GM12878 (cell line): ENCODE measurements around the gene CDCP2. TPM values are rescaled to one million over a fixed set of nuclear protein-coding genes. Genes with fewer than 3 reads are reported as not detected.

Experiments
- ATAC-seq: fragments of 200-7000 bp; cut with Tn5 transposase; 3 replicates; pipeline ENCODE4 v1.9.1; 2020; ENCODE audit warnings: mild to moderate bottlenecking, moderate library complexity
- BruUV-seq: library from RNA; stranded (reverse); fragments of 400-500 nt; replicated peaks from 2 replicates; lab custom pipeline; 2021; lab: Mats Ljungman, UMichigan
- CTCF ChIA-PET: fragments of 300-600 bp; sonication (Branson Sonifier 250); formaldehyde crosslinking; extraction: SDS; loops from one replicate; lab custom pipeline; 2021; ENCODE audit warnings: inconsistent platforms; lab: Yijun Ruan, JAX
- POLR2A ChIA-PET: fragments of 350-600 bp; formaldehyde crosslinking; extraction: SDS; loops from one replicate; lab custom pipeline; 2021; ENCODE audit warnings: inconsistent platforms; lab: Charles Lee
- RAD21 ChIA-PET: fragments of 300-600 bp; sonication (Branson Sonifier 250); formaldehyde crosslinking; loops from one replicate; lab custom pipeline; 2023; ENCODE audit warnings: antibody characterized with exemption; ENCODE audit not compliant: unreplicated experiment; lab: Charles Lee
- SMC1A ChIA-PET: fragments of 300-600 bp; sonication (Branson Sonifier 250); formaldehyde crosslinking; loops from one replicate; lab custom pipeline; 2023; ENCODE audit not compliant: unreplicated experiment, uncharacterized antibody; lab: Charles Lee
- DNase-seq: peaks from one replicate; pipeline ENCODE4 v3.0.0-alpha.2; 2011; ENCODE audit warnings: low read depth, low spot score
- FAIRE-seq: peaks from 3 replicates; lab custom pipeline; 2011; peaks lifted over from hg19 to GRCh38; lab: Jason Lieb, UNC
- H2AFZ ChIP-seq: 2 replicates; pipeline ENCODE4 v1.6.0; 2011; ENCODE audit warnings: low read depth, low read length, control low read depth; ENCODE audit not compliant: control insufficient read depth
- H3K27ac ChIP-seq: 2 replicates; pipeline ENCODE4 v1.5.1; 2011; ENCODE audit warnings: control low read depth; ENCODE audit not compliant: control insufficient read depth, insufficient read depth
- H3K27me3 ChIP-seq, 2 experiments: replicated peaks in 1 of 2; 2 replicates each; pipeline versions ENCODE4 v1.6.0 to v1.6.1; 2011; ENCODE audit warnings: low read length in 1 of 2; ENCODE audit not compliant: control insufficient read depth in 2 of 2, insufficient read depth in 2 of 2
- H3K36me3 ChIP-seq, 2 experiments: 2 replicates each; pipeline ENCODE4 v1.5.1; 2011; ENCODE audit warnings: low read length in 1 of 2; ENCODE audit not compliant: control insufficient read depth in 2 of 2, insufficient read depth in 2 of 2
- H3K4me1 ChIP-seq: 2 replicates; pipeline ENCODE4 v1.6.1; 2011; ENCODE audit warnings: mild to moderate bottlenecking, low read length, moderate library complexity, mixed read lengths; ENCODE audit not compliant: control insufficient read depth, insufficient read depth
- H3K4me2 ChIP-seq: 2 replicates; pipeline ENCODE4 v1.6.0; 2011; ENCODE audit warnings: control low read depth; ENCODE audit not compliant: control insufficient read depth, insufficient read depth
- H3K4me3 ChIP-seq: fragments of 200-600 bp; sonication (generic); 2 replicates; pipeline ENCODE4 v1.5.1; 2016
- H3K79me2 ChIP-seq: 2 replicates; pipeline ENCODE4 v1.6.0; 2011; ENCODE audit warnings: low read length; ENCODE audit not compliant: control insufficient read depth, insufficient read depth
- H3K9ac ChIP-seq: 2 replicates; pipeline ENCODE4 v1.8.0; 2011; ENCODE audit warnings: low read length, control low read depth, mixed read lengths; ENCODE audit not compliant: control insufficient read depth, insufficient read depth
- H3K9me3 ChIP-seq: replicated peaks from 3 replicates; pipeline ENCODE4 v1.5.1; 2011; ENCODE audit warnings: mild to moderate bottlenecking, low read length; ENCODE audit not compliant: control insufficient read depth, insufficient read depth
- H4K20me1 ChIP-seq: 2 replicates; pipeline ENCODE4 v1.6.0; 2011; ENCODE audit not compliant: control insufficient read depth, insufficient read depth
- EZH2 ChIP-seq: IDR thresholded peaks from 2 replicates; pipeline ENCODE4 v1.6.1; 2012; ENCODE audit warnings: low read depth, mild to moderate bottlenecking, control low read depth, inconsistent platforms, low read length, borderline replicate concordance; ENCODE audit not compliant: control insufficient read depth
- NRF1 ChIP-seq: conservative IDR thresholded peaks from 2 replicates; pipeline ENCODE4 v1.6.1; 2011; ENCODE audit warnings: mild to moderate bottlenecking, low read depth, low read length, improper control_type of control experiment
- POLR2AphosphoS2 ChIP-seq: IDR thresholded peaks from 2 replicates; pipeline ENCODE4 v1.6.1; 2011; ENCODE audit warnings: low read depth, mild to moderate bottlenecking, low read length, improper control_type of control experiment, moderate library complexity
- RFX5 ChIP-seq: IDR thresholded peaks from 2 replicates; pipeline ENCODE4 v1.6.1; 2011; ENCODE audit warnings: low read depth, low read length, improper control_type of control experiment
- SPI1 ChIP-seq: IDR thresholded peaks from 2 replicates; pipeline ENCODE4 v1.6.1; 2011; ENCODE audit warnings: low read depth, mild to moderate bottlenecking, low read length, moderate library complexity, borderline replicate concordance; ENCODE audit not compliant: insufficient read depth
- WGBS: methylation state at CpG from one replicate; pipeline ENCODE4 v1.1.6; 2016; ENCODE audit warnings: low lambda C conversion rate; ENCODE audit not compliant: insufficient replicate concordance, insufficient coverage; ENCODE audit errors: missing lambda C conversion rate; 5-methylcytosine and 5-hydroxymethylcytosine counted together
- in situ Hi-C: fragments of 300-500 bp; cut with MboI; formaldehyde crosslinking; loops from 9 replicates; pipeline ENCODE4 v1.14.3; 2018; ENCODE audit warnings: mixed read lengths
- intact Hi-C: fragments of 100-400 bp; cut with micrococcal nuclease; formaldehyde crosslinking; loops from one replicate; pipeline ENCODE4 v1.14.2; 2022; ENCODE audit not compliant: unreplicated experiment
- polyA plus RNA-seq, 11 experiments: library from polyadenylated mRNA; depleted of rRNA in 4 of 11; unstranded in 6 of 11; stranded (reverse) in 5 of 11; fragments of >200 nt; fragmentation: Nextera tagmentation in 4 of 11; fragmentation: Illumina TruSeq in 1 of 11; extraction: Ambion mirVana in 4 of 11; extraction: Trizol in 1 of 11; gene quantifications; 1 replicate in 1 of 11; 2 replicates in 10 of 11; pipeline versions ENCODE4 v1.2.1 to v1.2.3, GENCODE V29; 2011 to 2016; ENCODE audit warnings: inconsistent platforms in 2 of 11, missing spikeins in 2 of 11, low read depth in 1 of 11
- total RNA-seq, 4 experiments: library from RNA; depleted of rRNA in 3 of 4; stranded (reverse); fragments of >200 nt in 3 of 4; fragmentation: Illumina TruSeq in 1 of 4; extraction: Trizol in 1 of 4; gene quantifications; 2 replicates each; pipeline versions ENCODE4 v1.2.1 to v1.2.3, GENCODE V29; 2013 to 2021
- TF ChIP-seq, protein P1 (sequence below): fragments of 450-650 bp; IDR thresholded peaks from 2 replicates; pipeline ENCODE4 v1.6.1; 2017; ENCODE audit warnings: low read depth, mild to moderate bottlenecking, moderate library complexity
- TF ChIP-seq, protein P2 (sequence below): fragments of 450-650 bp; IDR thresholded peaks from 2 replicates; pipeline ENCODE4 v1.6.1; 2016; ENCODE audit warnings: mild to moderate bottlenecking
- TF ChIP-seq, protein P3 (sequence below), 3 experiments: IDR thresholded peaks in 2 of 3; conservative IDR thresholded peaks in 1 of 3; 2 replicates each; pipeline ENCODE4 v1.5.1; 2011; ENCODE audit warnings: low read depth in 3 of 3, low read length in 3 of 3, mild to moderate bottlenecking in 3 of 3, control low read depth in 2 of 3, moderate library complexity in 2 of 3, inconsistent platforms in 1 of 3, mixed read lengths in 1 of 3; ENCODE audit not compliant: control insufficient read depth in 2 of 3, insufficient read depth in 1 of 3; ENCODE audit errors: extremely low read depth in 1 of 3

The CDCP2 gene
- total and polyA plus RNA-seq, 10 of the 15 experiments (the other 5 are each of a cell fraction or from before 2014, with no cell fraction given), result 0.06 TPM; not detected in 9

DNA sequence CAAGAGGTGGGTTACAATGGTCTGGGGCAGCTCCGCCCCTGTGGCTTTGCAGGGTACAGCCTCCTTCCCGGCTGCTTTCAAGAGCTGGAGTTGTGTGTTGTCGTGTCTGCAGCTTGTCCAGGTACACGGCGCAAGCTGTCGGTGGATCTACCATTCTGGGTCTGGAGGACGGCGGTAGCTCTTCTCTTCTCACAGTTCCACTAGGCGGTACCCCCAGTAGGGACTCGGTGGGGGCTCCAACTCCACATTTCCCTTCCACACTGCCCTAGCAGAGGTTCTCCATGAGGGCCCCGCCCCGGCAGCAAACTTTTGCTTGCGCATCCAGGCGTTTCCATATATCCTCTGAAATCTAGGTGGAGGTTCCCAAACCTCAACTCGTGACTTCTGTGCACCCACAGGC is 12.3 kb upstream of the CDCP2 start:
- ChIA-PET POLR2A (interaction anchor here (0.7 kb wide), 1 partner anchor 602 kb away, joined by 4 read pairs; no protein-coding TSS in a partner anchor), SMC1A (no interaction called here), CTCF (interaction anchor here (0.6 kb wide), 1 partner anchor 270 kb away, joined by 3 read pairs; no protein-coding TSS in a partner anchor), RAD21 (no interaction called here)
- FAIRE-seq (no peak), DNase-seq (no peak), ATAC-seq (no peak)
- H2AFZ ChIP-seq, result no peak overlapping the region
- no peak for TF ChIP-seq SPI1
- no peak for TF ChIP-seq EZH2
- no peak for TF ChIP-seq POLR2AphosphoS2
- TF ChIP-seq, protein P1, sequence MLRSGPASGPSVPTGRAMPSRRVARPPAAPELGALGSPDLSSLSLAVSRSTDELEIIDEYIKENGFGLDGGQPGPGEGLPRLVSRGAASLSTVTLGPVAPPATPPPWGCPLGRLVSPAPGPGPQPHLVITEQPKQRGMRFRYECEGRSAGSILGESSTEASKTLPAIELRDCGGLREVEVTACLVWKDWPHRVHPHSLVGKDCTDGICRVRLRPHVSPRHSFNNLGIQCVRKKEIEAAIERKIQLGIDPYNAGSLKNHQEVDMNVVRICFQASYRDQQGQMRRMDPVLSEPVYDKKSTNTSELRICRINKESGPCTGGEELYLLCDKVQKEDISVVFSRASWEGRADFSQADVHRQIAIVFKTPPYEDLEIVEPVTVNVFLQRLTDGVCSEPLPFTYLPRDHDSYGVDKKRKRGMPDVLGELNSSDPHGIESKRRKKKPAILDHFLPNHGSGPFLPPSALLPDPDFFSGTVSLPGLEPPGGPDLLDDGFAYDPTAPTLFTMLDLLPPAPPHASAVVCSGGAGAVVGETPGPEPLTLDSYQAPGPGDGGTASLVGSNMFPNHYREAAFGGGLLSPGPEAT, result no peak
- TF ChIP-seq, protein P2, sequence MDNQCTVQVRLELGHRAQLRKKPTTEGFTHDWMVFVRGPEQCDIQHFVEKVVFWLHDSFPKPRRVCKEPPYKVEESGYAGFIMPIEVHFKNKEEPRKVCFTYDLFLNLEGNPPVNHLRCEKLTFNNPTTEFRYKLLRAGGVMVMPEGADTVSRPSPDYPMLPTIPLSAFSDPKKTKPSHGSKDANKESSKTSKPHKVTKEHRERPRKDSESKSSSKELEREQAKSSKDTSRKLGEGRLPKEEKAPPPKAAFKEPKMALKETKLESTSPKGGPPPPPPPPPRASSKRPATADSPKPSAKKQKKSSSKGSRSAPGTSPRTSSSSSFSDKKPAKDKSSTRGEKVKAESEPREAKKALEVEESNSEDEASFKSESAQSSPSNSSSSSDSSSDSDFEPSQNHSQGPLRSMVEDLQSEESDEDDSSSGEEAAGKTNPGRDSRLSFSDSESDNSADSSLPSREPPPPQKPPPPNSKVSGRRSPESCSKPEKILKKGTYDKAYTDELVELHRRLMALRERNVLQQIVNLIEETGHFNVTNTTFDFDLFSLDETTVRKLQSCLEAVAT, result no peak
- TF ChIP-seq RFX5, result no peak
- TF ChIP-seq, protein P3, sequence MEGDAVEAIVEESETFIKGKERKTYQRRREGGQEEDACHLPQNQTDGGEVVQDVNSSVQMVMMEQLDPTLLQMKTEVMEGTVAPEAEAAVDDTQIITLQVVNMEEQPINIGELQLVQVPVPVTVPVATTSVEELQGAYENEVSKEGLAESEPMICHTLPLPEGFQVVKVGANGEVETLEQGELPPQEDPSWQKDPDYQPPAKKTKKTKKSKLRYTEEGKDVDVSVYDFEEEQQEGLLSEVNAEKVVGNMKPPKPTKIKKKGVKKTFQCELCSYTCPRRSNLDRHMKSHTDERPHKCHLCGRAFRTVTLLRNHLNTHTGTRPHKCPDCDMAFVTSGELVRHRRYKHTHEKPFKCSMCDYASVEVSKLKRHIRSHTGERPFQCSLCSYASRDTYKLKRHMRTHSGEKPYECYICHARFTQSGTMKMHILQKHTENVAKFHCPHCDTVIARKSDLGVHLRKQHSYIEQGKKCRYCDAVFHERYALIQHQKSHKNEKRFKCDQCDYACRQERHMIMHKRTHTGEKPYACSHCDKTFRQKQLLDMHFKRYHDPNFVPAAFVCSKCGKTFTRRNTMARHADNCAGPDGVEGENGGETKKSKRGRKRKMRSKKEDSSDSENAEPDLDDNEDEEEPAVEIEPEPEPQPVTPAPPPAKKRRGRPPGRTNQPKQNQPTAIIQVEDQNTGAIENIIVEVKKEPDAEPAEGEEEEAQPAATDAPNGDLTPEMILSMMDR (IDR thresholded peaks at IDR 0.05 in 2 of 3, conservative IDR thresholded peaks at IDR 0.05 in 1 of 3; ENCODE audit: control insufficient read depth in 2 of 3, extremely low read depth in 1 of 3, insufficient read depth in 1 of 3, low read depth in 3 of 3, low read length in 3 of 3), result no peak
- TF ChIP-seq NRF1, result no peak
- H3K9ac ChIP-seq, result no peak overlapping the region
- H3K79me2 ChIP-seq, result no peaks in the 10 kb centered on the region
- no peaks in the 10 kb centered on the region for H3K9me3 ChIP-seq
- H3K4me2 ChIP-seq, result no peak overlapping the region
- BruUV-seq, result no TSS peak
- intact Hi-C loops, result no loop called here
- no peak overlapping the region for H3K27ac ChIP-seq
- no peak overlapping the region for H3K4me3 ChIP-seq
- H3K4me1 ChIP-seq, result no peaks in the 10 kb centered on the region
- no peaks in the 10 kb centered on the region for H3K27me3 ChIP-seq
- WGBS, result 83% methylated on average over 15 of the region's 15 CpGs
- H3K36me3 ChIP-seq, result no peaks in the 10 kb centered on the region
- in situ Hi-C loops, result no loop called here
- H4K20me1 ChIP-seq, result no peaks in the 10 kb centered on the region
